NCI-H2107 (cell line): ENCODE results near the gene GYPA.
"Not testable (repeated sequence)": the region's sequence is repeated elsewhere in the genome, so short reads cannot be mapped to it uniquely, and the experiment has no call there.

ENCODE experiments used
- DNase-seq: peaks from one replicate; lab custom pipeline; 2025; lab: John Stamatoyannopoulos, UW

GYPA gene

DNA sequence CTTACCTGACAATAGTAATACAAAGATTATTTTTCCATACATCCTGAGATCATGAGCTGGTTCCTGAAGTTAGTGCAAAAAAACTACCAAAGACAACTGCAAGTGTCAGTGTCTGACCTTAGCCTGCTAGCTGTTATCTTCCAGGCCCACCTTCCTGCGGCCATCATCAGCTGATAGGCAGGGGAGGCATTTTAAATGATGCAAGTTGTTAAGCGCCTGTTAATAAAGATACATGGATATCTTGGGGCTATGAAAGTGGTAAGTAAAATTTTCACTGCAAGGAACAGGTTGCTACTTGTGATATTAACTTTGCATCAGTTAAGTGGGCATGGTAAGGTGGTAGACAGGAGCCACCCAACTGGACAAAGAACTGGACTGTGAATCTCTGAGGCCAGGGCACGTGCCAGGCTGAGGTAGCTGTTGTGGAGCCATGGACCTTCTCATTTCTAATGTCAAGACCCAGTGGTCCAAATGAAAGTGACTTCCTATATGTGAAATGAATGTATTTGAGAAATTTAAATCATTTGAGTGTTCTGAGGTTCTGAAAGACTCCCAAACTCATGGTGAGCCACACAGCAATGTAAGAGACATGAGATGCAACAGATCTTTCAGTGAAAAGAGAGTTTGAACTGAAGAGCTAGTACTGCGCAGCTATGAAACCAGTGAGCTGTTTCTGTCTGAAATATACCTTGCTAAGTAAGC is at the start of gene GYPA:
TSS of gene GYPA (minus strand) at position 125 of the 702 bp plus-strand sequence. CDS start at position 42, 83 bp downstream.
- not testable (repeated sequence) for DNase-seq

DNA sequence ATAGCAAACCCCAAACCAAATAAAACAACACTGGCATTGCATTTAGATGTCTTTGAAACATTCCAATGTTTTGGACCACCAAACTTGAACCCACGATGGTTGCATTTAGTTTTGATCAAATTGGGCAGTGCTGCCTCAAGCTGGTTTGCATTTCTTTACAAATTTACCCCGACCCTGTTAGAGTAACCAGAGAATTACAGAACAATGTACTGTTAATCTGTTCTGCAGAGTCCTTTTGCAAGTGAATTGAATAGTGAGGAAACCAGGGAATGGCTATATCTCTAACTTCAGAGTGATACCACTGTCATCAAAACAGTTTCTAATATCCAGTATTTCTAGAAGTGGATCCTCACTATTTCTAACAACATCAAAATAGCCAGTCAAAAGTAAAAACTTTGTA is 49.5 kb upstream of the GYPA start:
- no peak for DNase-seq

DNA sequence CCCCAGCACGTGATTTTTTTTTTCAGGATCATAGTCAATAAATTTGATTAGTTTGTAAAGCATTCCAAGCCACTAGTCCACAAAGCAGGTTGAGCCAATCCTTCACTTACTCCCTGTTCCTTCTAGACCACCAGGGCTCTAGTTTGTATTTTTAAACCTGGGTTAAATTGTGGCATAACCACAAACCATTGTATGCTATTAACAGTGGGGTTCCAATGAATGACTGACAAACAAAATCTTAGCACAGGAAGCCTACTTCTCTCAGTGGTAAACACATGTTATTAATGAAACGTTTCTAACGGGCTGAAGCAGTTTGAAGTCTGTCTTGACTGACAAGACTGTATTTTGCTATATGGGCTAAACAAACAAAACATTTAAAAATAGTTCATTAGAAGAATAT is 48.6 kb upstream of the GYPA start:
- DNase-seq = no peak

DNA sequence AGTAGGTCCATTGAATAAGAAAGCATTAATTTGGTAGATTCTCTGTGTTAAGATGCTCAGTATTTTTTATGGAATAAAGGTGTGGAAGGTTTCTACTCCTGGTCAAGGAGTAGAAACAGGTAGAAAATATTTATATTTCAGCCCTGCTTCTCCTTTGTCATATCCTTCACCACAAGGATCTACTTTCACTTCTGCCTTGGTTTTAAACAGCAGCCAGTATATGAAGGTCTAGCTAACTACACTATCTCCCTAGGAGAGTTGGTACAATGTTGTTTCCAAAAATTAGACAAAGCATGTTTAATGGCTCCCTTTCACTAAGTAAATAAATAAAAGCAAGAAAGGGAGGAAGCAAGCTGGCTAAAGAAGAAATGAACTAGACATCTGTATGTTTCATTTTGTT is 44.6 kb upstream of the GYPA start:
- DNase-seq = no peak

DNA sequence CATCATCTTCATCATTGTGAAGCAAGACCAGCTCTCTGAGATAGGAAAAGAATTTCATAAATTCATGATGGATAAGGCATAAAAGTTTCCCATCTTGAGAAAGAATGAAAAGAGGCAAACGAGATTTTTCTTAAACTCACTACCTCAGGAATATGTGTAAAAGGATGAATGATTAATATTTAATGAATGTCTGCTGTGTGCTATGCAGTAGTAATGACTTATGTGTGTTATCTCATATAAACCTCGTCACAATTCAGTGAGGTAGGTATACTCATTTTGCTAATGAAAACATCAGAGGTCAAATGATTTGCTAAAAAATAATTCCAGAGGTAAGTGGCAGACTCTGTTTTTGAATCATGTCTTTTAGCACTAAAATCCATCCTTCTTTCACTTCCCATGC is 42.6 kb upstream of the GYPA start:
- DNase-seq = no peak

DNA sequence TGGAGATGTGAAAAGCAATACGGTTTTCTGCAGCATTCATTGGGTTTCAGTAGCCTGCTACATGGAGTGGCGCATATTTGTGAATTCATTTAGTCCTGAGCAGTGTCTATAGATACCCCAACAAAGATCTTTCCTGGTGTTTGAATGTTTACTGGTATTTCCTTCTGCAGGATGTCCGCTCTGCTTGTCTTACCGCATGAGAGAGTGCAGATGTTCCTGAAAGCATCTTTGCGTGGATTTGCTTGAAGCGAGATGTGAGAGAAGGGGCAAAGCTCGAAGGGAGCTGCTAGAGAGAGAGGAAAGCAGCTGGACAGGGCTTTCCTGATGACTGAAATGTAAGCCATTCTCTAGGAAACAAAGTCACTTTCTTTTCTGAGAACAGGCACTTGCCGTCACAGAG is 40.9 kb upstream of the GYPA start:
- no peak for DNase-seq

DNA sequence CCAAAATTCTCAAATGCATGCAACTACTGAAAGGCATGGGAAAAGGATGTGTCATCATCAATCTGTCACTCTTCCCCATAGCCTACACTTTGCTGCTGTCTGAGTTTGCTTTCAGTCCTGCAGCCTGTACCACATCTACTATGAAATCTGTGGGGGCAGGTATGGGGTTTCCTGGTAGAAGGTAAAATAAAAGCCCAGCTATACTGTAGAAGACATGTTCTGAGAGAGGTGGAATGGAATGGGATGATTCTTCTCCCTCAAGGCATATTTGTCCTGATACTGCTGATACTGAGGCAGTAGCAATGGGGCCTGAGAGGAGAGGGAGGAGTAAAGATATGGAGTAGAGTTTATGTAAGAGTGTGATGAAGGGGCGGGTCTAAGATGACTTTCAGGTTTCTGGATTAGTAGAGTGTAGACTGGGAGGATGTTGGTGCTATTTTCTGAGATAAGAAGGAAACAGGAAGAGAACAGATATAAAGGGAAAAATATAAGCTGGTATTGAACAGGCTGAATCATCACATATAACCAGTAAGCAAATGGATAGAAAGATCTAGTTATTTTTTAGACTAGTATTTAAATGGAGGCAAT is 38.7 kb upstream of the GYPA start:
- DNase-seq = no peak

DNA sequence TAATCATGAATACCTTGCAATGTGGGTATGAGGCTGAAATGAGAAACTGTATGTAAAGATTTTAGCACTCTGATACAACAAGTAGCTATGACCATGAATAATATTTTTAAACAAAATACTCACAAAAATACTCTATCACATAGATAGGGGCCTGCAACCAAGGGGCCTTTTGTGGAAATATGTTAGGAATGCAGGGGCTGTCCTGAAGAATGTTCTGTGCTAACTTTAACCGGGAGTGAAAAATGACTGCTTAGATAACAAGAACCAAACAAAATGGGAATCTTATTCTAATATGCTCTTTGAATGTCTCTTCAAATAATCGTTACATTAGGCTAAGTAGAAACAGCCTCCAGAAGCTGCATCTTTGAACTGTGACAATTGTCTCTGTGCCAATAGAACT is 37.9 kb upstream of the GYPA start:
- no peak for DNase-seq

DNA sequence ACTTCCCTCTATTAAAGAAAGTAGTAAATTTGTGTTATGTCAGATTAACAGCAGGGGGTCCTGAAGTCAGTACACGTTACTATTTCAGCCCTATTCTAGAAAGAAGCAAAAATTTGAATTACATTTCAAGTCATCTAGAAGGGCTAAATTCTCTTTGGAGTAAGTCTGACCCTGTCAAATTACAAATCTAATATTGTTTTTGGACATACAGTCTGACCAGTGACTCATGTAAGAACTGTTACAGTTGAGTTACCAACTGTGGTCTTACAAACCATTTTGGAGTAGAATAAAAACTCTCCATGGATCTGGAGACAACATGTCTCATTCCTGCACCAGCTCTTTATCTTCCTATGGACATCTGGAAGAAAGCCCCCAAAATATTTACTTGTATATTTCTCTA is 36.0 kb upstream of the GYPA start:
- DNase-seq = no peak

DNA sequence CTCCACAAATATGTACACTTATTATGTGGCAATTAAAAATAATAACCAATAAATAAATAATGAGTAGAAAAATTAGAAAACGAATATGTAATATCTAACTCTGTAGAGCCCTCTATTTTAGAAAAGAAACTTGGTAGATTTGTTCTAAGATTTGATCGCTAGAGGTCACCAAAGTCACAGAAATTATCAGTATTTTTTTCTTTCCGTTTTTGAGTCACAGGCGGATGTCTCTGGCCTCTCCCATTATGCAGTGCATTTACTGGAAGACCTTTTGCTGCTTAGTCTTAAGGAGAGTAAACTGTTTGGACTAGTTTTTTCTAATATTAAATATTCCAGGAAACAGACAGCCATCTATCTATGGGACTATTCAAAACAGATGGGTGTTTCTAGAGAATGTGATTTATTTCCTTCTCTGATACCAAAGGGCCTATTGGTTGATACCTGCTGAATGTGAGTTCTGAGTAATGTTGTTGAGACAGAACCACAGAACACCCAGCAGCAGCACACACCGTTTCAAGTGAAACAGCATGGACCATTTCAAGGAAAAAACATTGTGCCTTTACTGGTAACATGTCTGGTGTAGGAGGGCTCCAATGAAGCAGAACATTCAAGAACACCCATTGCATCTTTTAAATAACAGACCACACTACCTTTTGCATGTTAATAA is 34.0 kb upstream of the GYPA start:
- DNase-seq = peak; percentile 1

DNA sequence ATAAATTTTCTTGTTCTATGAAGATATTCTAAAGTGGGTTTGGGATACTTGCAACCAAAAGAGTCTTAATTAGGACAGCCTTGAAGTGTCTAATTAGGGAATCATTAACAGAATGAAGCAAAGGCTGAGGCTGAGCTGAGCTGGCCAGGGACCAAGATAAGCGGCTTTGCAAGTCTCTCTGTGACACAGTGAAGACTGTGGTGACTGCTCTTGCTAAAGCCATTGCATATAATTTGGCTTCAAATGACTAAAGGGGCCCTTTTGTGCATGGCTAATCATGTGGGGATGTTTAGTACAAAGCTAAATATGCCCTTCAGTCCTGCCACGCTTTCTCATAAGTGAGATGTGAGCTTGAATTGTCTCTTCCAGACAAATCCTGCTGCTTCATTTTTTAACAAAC is 31.2 kb upstream of the GYPA start:
- no peak for DNase-seq

DNA sequence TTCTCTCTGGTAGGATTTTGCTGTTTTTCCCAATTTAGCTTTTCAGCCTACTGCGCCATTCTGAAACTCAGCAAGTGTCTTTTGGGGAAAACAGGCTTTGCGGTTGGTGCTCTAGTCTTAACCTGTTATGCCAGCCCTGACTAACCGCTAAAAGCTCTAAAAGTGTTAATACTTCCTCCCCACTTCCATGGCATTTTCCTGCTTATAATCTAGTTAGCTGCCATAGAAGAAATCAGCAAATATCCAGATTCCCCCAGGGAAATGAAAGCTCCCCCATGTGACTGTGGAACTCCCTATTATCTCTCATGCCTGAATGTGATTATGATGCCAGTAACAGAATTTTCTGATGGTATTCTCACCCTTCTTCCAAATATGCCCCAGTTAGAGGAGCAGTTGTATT is 28.7 kb upstream of the GYPA start:
- DNase-seq = no peak

DNA sequence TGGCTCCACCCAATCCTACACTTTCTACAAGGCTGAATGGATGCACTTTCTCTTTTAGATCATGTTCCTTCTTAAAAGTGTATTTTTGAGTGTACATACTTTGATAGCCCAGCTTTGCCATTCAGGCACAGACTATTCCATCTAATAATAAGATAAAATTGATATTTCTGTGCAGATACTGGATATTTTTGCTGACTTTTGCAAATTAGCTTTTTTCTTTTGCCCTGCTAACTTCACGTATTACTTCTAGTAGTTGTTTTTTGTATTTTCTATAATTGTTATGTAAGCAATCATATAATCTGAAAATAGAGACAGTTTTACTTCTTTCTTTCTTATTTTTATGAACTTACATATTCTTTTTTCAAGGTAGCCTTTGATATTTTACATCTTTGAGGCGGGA is 13.5 kb upstream of the GYPA start:
- DNase-seq = no peak

DNA sequence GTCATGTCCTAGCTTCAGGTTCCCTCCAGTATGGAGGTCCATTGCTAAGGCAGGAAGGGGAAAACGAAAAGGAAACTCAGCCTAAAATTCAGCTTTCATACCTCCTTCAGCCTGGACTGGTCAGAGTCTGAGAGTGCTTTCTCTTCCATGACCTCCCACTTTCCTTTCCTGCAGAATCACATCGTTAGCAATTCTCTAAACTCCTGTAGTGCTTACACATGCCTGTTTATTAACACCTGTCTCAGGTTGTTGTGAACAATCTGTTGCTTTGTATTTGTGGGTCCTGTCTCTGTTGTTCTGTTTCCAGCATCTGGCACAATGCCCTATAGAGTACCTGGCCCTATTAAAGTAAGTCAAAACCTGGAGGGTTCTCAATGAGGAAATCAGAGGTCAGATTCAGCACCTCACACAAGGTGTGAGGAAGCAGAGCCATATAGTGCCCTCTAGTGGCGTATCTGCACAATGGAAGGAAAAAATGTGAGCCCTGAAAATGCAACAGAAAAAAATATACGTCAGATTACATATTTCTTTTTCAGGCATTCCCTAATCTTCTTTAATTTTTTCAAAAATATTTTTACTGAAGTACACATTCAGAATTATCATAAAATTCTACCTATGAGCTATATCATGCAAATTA is 2.3 kb upstream of the GYPA start:
- not testable (repeated sequence) for DNase-seq

DNA sequence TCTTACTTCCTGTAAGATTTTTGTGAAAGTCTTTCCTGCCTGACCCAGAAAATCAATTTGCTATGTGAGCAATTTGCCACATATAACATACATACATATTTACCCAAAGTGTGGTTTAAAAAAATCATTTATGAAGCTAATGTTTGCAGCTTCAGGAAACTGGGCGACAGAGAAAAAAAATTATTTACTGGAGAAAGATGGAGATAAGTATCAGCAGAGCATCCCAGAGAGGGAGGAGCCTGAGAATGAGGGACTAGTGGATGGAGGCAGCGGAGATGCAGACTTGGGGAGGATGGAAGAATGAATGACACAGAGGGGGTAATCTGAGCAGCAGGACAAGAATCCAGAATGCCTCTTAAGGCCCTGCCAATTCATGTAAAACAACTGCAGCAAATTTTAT is 975 bp upstream of the GYPA start:
- DNase-seq = no peak

DNA sequence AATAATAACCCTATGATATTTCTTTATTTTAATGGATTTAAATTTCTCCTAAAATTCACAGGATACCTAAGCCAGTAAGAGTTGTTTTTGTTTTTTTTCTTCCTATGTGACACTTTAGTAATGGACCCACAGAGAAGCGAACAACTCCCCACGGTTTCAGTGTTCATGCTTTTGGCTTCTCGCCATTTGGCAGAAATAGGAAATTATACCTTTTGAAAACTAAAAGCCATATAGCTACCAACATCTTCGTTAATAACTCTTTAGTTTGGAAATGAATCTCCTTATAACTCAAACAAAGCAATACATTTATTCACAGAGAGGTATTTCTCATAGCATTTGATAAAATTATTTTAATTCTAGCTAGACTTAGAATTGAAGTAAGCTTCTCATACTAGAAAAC is 527 bp downstream of the GYPA start:
- not testable (repeated sequence) for DNase-seq

DNA sequence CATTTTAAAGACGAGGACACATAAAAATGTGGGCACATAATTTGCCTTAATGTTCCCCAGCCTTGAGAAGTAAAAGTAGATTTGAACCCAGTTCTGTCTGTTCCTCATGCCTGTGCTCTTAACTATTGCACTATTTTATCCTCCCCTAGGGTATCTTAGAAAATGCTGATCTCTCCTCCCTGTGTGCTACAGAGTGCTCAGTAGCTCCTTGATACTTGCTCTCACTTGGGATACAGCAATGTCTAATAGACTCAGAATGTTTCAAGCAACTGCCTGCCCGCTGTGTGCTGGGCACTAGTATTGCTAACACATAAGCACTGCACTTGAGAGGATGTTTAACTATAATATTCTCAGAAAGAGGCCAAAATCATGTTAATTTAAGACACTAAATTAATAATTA is 971 bp downstream of the GYPA start:
- DNase-seq = not testable (repeated sequence)

DNA sequence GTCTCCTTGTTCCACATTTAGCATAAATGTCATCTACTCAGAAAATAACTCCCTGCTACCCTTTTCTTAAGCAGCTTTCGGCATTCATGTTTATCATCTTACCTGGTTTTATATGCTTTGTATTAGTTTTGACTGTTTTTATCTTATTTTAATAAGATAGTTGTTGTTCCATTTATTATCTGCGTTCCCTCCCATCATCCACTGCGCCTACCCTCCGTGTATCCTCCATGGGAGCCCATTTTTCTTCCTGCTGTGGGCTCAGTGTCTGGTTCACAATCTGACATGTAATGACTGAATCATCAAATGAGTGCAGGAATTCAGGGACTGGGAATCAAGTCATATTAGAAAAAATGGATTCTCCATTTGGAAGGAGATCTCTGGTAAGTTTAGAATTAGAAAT is 2.3 kb downstream of the GYPA start:
- DNase-seq = not testable (repeated sequence)

DNA sequence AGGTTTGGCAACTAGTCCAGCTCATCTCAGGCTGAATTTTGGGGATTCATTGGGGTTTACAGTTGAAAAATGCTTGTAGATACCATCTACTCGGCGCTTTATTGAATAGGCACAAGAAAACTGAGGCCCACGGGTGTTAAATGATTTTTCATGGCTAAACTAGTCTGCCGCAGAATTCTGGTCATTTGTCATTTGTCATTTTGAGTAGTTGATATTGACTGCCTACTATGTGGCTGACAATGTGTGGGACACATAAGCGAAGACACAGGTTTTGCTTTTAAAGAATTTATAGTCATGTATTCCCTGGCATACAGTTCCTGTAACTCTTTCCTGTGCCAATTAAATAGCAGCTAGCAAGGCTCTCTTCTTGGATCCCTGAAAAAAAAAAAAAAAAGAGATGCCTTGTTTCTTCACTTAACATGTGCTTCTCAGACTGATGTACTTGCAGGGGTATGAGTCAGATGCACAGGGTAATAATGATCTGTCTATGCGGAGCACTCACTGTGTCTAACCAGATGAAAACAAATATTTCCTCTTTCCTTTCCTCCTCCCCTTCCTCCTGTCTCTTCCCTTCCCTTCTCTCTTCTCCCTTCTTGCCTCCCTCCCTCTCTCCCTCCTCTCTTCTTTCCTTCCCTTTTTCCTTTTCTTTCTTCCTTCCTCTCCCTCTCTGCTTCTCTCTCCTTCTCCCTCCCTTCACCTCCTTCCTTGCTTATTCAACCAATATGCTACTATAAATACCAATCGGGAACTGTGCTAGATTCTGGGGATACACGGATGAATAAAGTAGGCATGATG is 3.2 kb downstream of the GYPA start:
- not testable (repeated sequence) for DNase-seq

DNA sequence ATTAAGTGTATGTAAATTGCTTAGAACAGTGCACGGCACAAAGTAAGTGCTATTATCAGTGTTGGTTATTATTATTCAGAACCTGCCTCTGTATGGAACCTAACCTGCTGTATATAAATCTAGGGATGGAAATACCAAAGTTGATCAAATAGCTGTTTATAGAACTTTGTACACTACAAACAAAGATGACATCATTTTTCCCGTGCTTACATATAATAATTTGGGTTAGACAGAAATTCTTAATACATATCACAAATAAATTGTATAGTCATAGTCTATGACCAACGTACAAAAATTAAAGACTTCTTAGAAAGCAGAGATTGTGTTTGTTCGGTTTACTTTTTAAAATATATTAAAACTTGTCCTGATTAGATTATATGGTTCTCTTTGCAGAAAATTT is 4.3 kb downstream of the GYPA start:
- DNase-seq = not testable (repeated sequence)

DNA sequence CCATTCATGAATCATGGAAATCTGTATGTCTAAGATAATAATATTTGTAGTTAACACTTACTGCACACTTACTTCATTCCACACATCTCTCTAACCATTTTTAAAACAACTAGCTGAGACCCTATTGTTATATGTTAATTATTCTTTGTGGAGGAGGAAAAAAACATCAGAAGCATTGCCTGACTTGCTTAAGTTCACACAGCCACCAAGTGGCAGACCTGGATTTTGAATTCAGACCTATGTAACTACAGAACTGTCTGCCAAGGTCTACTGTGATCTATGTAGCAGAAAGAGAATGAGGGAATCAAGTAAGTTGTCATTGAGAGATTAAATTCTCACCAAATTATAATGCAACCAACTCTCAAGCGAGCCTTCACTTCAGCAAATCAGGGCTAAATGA is 10.4 kb downstream of the GYPA start:
- not testable (repeated sequence) for DNase-seq

DNA sequence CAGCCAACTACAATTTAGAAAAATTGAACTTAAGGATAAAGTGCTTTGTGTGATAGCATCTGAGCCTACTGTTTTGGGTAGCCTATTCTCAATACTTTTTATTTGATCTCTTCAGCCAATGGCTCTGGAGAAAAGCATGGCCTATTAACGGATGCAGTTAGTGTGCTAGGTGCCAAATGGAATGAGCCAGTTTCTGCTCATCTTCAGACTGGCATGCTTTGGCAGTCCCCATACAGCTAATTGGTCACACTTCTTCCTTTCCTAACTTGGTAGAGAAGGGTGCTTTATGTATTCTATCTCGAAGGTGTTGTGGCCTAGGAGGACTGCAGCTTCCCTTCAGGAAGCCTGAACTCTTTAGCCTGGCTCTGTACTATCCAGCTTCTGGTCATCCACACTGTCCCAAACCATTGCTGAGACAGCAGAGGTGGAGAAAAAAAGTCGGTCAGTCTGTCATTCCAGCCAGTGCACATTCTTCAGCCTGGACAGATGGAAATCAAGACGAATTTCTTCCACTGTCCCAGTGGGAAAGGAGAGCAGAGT is 11.1 kb downstream of the GYPA start:
- DNase-seq = not testable (repeated sequence)
